Measurements from ENCODE around the gene ALK.

- TF ChIP-seq CTCF (IDR thresholded peaks at IDR 0.05; ENCODE audit: low read length) (no peak), EZH2 (IDR thresholded peaks at IDR 0.05; ENCODE audit: borderline replicate concordance, low read length) (no peak)
Observed at GRCh38 chr2:29777161-29777560, 144.2 kb downstream of the ALK start.
